Activated naive CD8-positive, alpha-beta T cell treated with anti-CD3 and anti-CD28 coated beads, Interleukin-2, amount 50 U/mL, for 16 hours (primary cell): ENCODE measurements around the gene IGFN1.

Experiments
- DNase-seq: peaks from one replicate; pipeline ENCODE4 v3.0.0-alpha.2; 2020; ENCODE audit warnings: low read depth, low spot score

Gene IGFN1

DNA sequence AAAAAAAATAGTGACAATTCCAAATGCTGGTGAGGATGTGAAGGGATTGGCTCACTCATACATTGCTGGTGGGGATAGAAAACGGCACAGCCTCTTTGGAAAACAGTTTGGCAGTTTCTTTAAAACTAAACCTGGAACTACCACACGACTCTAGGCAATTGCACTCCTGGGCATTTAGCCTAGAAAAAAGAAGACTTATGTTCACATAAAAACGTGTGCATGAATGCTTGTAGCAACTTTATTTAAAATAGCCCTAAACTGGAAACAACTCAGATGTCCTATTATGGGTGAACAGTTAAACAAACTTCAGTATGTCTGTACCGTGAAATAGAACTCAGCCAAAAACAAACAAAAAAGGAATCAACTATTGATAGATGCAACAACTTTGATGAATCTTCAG lies 26.9 kb upstream of the IGFN1 start:
- DNase-seq: no peak

DNA sequence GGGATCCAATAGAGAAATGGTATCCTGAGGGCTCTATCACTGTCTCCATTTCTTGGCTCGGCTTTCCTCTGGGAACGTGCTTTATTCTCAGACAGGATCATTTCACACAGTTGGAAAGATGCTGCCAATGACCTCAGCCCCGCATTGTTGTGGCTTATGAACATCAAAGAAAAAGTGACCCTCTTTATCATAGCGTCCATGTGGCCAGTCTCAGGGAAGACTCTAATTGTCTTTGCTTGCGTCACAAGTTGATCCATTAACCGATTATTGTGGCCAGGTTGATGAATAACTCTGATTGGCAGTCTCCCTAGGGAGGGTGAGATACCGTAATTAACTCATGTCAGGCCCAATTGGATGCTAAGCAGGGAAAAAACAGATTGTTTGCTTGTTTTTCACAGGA lies 26.0 kb upstream of the IGFN1 start:
- no peak for DNase-seq

GRCh38 chr1:201167041-201167991 lies 23.3 kb upstream of the IGFN1 start:
- DNase-seq: no peak

DNA sequence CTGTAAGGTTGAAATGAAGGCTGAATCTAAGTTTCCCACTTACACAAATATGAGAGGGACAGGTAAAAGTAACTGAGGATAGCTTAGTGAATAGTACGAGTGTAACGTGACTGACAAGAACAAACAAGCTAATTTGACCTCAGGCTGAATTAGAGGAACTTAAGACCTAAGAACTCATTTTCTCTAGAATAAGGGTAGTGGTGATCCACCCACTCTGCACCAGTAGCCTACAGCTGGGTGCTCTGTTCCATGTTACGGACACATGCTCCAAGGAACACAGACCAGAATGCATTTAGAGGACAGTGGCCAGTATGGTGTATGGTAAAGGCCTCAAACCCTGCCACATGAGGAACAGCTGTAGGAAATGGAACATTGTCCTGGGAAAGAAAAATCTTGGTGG lies 21.4 kb upstream of the IGFN1 start:
- DNase-seq: no peak

- DNase-seq: no peak
Measured at GRCh38 chr1:201169971-201170532, 20.6 kb upstream of the IGFN1 start.

- peak; percentile 39 for DNase-seq
Measured at GRCh38 chr1:201170533-201171062, 20.0 kb upstream of the IGFN1 start.

DNA sequence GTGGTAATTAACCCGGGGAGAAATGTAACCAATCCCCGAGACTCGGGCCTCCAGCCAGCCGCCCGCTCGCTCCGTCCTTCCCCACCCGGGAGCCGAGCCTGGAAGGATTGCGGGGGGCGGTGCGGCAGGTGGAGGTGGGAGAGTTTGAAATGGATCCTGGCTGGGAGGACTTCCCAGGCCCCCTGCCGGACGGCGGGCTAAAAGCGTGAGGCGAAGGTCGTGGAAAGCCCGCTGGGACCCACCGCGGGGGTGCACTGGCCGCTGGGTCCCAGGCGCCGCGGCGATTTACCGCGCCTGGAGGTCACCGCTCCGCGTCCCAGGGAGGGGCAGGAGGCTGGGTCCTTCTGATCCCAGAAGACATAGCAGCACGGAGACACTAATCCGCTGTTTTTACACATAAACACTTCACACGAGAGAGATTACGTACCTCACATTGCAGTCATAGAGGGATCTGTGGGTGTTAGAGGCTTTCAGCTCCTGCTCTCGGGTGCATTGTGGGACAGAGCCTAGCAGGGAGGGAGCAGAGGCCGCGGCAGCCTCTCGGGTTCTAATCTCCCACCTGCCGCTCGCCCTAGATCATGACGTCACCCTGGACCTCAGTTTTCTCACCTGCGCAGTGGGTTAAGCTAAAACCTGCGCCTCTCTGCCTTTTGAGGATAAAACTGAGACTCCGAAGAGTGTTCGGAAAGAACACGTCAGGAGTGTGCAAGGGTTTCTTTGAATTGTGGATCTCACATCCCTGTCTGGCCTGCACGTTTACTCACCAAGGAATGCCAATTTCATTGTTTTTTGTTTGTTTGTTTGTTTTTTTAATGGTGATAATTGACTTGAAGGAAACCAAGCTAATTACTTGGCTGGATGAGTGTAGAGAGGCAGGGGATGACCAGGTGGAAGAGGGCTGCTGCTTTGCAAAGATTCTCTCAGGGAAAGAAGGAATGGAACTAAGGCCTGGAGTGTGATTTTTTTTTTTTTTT lies 19.3 kb upstream of the IGFN1 start:
- DNase-seq: peak; percentile 11

DNA sequence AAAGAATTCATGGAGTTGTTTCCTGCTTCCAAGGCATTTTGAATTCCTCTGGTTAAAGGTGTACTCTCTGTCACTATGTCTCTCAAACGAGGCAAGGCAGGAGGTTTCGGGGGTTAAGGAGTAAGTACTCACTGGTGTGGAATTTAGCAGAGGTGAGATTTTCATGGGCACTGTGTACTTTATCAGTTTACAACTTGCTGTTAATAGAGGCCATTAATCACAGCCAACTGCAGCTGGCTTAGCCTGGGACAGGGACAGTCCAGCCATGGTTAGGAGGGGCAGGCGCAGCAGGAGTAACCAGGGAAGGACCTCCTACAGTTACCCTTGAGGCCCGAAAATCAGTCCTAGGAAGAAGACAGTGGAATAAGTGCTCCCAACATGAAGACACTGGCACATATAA lies 18.3 kb upstream of the IGFN1 start:
- no peak for DNase-seq

DNA sequence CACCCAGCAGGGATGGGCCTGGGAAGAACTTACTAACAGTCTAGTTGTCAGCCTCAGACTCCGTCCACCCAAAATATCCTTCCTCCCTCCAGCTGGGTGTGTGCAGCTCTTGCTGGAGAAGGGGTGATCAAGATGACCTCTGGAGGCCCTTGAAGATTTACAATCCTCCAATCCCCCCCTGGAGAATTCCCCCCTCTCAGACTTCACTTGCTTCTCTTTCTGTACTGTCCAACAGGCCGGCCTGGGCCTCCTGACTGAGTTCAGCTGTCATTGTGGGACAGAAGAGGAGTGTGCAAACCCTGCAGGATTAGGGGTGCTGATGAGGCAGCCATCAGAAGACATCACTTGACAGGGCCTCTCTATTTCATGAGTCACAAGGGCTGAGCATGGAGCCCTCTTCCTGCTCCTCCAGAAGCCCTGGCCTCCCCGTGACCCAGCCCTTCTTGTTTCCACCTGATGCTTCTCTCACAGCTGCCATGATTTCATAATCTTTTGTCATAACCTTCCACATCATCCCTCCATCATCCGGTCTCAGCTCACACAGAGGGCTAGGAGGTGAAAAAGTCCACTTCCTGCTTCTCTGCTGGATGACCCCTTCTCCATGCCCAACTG lies 17.5 kb upstream of the IGFN1 start:
- no peak for DNase-seq

GRCh38 chr1:201173736-201174135 lies 16.9 kb upstream of the IGFN1 start:
- DNase-seq: no peak

- DNase-seq: no peak
Measured at GRCh38 chr1:201175820-201176500, 14.7 kb upstream of the IGFN1 start.

DNA sequence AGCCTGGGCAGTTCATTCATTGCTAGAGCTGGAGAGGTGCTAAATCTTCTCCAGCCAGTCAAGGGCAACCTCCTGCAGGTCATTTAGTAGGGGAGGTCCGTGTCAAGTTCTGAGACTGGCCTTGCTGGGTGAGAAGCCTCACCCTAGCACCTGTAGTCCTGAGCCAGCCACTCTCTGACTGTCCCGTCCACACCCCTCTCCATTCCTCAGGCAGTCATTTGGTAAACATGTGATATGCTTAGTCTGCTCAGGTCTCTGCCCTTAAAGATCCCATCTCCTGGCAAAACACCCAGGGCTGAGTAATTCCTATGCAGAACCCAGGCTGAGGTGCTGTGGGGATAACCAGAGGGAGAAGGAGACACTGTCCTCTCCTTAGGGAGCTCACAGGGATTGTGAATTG lies 13.7 kb upstream of the IGFN1 start:
- DNase-seq: no peak

DNA sequence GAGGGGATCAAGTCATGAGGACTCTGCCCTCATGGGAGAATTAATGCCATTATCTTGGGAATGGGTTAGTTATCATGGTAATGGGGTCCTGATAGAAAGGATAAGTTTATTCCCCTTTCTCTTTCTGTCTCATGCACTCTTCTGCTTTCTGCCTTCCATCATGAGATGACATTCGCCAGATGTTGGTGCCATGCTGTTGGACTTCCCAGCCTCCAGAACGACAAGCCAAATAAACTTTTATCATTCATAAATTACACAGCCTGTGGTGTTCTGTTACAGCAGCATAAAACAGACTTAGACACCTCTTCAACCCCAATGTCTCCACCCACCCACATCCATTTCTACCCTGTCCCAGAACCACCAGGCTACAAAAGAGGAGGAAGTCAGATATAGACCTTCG lies 11.9 kb upstream of the IGFN1 start:
- no peak for DNase-seq

DNA sequence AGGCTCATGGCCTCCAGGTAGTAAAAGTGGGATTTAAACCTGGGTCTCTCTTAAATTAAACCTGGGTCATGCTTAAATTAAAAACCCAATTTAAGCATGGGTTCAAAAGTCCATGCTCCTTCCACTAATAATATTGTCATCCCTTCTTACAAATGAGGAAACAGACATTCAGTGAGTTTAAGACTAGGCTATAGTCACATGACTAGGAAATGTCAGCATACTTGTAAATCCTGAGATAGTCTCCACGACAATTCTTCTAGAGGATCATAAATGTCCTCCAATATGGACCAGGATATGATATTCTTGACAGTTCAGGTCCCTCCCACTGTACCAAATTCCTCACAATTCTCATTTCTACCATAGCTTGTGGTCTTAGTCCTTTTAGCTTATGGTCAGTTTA lies 10.5 kb upstream of the IGFN1 start:
- no peak for DNase-seq

- no peak for DNase-seq
Measured at GRCh38 chr1:201180901-201181300, 9.7 kb upstream of the IGFN1 start.

DNA sequence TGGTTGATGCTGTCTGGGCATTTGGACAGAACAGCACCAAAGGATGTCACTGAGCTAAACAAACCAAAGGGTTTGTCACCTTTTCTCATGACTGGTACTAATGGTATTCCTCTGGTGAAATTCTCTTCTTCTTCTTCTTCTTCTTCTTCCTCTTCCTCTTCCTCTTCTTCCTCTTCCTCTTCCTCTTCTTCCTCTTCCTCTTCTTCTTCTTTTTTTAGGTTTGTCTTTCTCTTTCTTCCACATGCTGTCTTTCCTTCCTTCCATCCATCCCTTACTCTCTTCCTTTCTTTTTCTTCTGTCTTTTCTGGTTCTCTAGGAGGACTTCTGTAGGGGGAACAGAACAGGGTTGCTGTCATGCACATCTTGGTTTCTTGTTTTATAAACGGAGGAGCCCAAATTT lies 9.3 kb upstream of the IGFN1 start:
- DNase-seq: no peak

DNA sequence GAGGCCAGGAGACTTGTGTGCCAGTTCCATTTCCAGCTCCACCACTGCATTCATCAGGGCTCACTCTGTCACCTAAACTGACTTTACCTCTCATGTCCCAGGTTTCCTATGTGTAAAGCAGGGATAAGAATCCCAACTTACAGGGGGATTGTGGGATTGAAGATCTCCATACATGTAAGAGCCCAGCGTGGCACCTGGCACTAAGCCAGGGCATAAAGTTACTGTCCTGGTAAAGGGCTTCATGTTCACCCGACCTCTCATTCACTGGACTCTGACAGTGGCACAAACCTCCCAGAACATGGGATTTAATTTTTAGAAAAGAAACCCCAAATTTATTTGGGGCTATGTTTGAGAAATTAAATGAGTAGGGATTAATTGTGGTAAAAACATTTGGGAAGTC lies 8.9 kb upstream of the IGFN1 start:
- DNase-seq: no peak

DNA sequence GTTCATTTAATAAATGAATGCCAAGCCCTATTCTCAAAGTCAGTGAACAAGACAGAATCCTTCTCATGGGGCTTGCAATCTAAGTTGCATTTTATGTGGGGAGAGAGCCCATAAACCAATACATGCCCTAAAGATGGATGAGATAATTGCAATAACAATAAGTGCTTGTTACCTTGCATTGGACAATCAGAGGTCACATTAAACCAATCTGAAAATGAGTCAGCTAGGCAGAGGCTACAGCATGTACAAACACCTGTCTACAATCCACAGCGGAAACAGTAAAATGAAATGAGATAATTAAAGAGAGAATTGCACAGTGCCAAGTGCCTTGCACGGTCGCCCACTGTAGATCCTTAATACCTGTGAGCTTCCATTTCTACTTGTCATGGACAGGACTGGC lies 7.4 kb upstream of the IGFN1 start:
- DNase-seq: no peak

- DNase-seq: no peak
Measured at GRCh38 chr1:201183753-201184152, 6.9 kb upstream of the IGFN1 start.

GRCh38 chr1:201184307-201185122 lies 6.1 kb upstream of the IGFN1 start:
- DNase-seq: no peak
